HPDE6-E6E7 (cell line): ENCODE data around the gene UNC13C.
"Not testable (repeated sequence)": the region's sequence is repeated elsewhere in the genome, so short reads cannot be mapped to it uniquely, and the experiment has no call there.

Experiments used
- DNase-seq: peaks from one replicate; pipeline ENCODE4 v3.0.0; 2011; ENCODE audit warnings: missing footprints; ENCODE audit errors: extremely low spot score

The UNC13C gene

GRCh38 chr15:53978253-53978906 is at the start of gene UNC13C:
TSS of gene UNC13C (plus strand) at chr15:53978441. CDS start at chr15:54012904, 34,463 bp downstream.
- DNase-seq = no peak

GRCh38 chr15:53936137-53936536 is 42.1 kb upstream of the UNC13C start:
- no peak for DNase-seq

GRCh38 chr15:53937632-53938031 is 40.6 kb upstream of the UNC13C start:
- not testable (repeated sequence) for DNase-seq

DNA sequence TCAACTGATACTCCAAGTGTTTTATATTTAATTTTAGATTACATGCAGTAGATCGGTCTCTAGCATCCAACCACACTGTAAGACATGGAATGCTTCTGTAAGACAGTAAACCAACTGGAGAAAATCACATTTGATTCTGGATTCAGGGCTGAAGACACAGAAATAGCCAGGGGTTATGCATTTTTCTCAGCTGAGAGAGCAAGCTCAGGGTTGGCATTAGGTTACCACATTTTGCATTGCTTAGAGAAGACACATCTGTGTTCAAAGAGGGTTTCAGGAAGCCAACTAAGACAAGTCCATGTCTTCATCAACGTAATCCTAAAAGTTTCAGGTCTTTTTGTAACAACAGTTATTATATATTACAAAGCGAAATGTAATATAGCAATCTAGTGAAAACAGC is 27.7 kb upstream of the UNC13C start:
- no peak for DNase-seq

GRCh38 chr15:53955396-53955795 is 22.8 kb upstream of the UNC13C start:
- no peak for DNase-seq

DNA sequence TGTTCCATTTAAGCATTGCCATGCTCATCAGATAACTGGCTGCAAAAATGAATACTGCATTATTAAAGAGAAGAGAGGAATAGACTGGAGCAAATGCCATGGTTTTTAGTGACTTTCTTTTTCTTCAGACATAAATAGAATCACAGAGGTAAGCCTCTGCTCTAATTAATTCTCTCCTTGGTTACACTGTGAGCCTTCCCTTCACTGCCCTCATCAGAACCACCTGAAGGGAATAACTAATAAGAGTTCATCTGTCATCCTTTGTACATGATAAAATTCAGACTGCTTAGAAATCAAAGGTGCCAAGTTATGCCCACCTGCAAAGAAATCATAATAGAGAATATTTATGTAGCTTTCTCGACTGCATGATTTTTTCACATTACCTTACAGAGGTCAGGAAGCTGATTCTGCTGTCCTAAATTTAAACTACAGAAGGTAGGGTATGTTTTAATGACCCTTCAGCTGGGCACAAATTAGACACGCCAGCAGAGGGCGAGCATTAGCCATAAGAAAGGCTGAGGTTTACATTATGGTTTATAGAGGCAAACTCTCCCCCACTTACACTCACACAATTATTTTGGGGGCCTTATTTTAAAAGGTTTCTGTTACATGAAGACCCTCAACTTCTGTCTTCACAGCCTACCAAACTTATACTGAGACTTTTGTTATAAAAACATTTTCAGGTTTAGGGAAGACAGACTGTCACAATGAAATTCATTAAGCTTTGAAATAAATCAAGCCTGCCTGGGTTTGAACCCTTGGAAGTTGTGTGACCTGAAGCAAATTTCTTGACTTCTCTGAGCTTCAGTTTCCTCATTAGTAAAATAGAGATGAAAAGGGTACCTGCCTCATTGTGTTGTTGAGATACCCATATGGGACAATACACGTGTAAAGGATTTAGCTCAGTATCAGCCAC is 15.3 kb upstream of the UNC13C start:
- no peak for DNase-seq

GRCh38 chr15:53963801-53964200 is 14.4 kb upstream of the UNC13C start:
- DNase-seq = no peak

DNA sequence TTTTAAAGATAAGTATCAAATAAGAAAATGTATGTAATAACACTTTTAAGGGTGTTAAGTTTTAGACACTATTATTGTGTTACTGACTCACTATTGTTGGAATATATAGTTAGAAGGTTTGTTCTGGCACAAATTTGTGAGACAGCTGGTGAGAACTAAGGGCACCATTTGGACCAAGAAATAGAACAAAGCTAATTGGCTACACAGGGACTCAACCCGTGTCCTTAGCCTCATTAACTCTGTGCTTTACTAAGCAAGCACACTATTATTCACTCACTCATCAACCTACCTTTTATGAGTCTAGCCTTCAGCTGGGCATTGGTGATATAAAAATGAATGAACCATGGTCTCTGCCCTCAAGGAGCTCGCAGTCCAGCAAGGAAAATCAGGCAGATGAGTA is 4.1 kb upstream of the UNC13C start:
- DNase-seq = no peak

DNA sequence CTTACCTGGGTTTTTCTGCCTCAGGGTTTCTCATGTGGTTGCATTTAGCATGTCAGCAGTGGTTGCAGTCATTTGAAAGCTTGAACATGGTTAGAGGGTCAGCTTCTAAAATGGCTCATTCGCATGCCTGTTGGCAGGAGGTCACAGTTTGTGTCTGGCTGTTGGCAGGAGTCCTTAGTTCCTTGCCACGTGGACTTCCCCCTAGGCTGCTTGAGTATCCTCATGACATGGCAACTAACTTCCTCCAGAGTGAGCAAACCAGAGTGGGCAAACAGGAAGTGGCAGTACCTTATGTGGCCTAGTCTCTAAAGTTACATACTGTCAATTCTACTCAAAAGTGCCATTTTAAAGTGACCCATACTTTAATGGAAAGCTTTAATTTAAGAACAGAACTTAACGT is 3.4 kb upstream of the UNC13C start:
- DNase-seq = no peak

DNA sequence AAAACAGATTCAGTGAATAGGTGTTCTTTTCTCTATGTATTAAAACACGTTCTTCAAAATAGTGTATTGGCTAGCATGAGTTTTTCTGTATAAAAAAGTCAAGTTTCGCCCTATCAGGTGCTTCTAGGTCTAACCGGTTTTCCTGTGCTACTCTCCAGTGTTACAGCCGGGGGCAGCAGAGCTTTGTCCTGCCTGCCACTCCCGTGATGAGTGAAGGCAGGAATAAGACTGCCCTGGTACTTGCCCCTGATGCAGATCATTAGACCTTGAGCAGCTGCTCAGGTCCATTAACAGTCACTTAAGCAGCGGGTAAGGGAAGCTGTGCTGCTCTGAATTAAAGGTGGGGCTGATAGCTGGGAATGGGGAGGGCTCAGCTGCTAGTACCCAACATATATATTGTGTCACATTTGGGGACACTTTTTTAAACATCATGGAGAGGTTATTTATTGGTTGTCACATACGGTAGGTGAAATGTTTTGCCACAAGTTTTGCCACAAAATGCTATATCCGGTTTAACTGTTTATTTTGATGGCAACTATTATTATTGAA is 1.3 kb upstream of the UNC13C start:
- no peak for DNase-seq

- no peak for DNase-seq
These were observed 979 bp downstream of the UNC13C start for GRCh38 chr15:53979051-53979788.

GRCh38 chr15:53980021-53980420 is 1.8 kb downstream of the UNC13C start:
- no peak for DNase-seq

- DNase-seq = no peak
These were observed 3.9 kb downstream of the UNC13C start for GRCh38 chr15:53982071-53982680.

GRCh38 chr15:53982876-53983275 is 4.6 kb downstream of the UNC13C start:
- no peak for DNase-seq

DNA sequence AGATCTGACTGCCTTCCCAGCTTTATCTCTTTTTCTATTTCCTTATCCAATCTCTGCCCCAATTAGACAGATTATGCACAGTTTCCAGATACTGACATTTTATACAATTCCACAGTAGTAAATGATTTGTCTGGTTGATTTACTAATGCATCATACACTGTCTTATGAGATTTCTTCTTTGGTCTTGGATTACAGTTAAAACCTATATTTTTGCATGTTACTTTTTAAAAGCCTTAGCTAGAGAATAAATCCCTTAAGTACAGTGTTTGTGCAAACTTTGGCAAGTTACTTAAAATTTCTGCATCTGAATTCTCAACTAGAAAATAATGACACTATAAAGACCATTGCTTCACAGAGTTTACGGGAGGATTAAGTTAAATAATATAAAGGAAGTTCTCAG is 6.0 kb downstream of the UNC13C start:
- no peak for DNase-seq

DNA sequence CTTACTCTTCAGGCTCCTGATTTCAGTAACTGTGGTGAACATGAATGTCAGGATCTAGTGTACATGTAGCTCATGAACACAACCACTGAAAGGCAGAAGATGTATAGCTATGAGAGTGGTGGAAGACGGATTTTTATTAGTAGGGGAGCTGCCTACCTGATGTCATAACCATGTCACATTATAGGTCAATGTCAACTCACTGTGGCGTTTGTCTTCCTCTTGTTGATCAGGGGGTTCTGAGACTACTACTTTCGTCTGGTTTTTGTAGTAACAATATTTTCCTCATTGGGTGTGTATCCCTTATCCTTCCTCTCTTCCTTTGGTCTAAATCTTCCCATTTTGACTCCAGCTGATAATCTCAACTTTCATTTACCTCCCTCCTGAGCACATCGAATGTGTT is 7.3 kb downstream of the UNC13C start:
- no peak for DNase-seq

GRCh38 chr15:53987480-53987879 is 9.2 kb downstream of the UNC13C start:
- no peak for DNase-seq

DNA sequence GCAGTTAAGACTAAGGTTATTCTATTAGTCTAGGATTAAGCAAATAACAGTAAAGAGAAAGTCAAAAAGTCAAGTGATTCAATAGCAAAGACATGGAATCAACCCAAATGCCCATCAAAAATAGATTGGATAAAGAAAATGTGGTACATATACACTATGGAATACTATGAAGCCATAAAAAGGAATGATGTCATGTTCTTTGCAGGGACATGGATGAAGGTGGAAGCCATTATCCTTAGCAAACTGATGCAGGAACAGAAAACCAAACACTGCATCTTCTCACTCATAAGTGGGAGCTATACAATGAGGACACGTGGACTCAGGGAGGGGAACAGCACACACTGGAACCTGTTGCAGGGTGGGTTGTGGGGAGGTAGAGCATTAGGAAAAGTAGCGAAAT is 29.0 kb downstream of the UNC13C start:
- no peak for DNase-seq

GRCh38 chr15:54011656-54012055 is 33.4 kb downstream of the UNC13C start:
- no peak for DNase-seq

- no peak for DNase-seq
These were observed 35.9 kb downstream of the UNC13C start for GRCh38 chr15:54014067-54014655.

DNA sequence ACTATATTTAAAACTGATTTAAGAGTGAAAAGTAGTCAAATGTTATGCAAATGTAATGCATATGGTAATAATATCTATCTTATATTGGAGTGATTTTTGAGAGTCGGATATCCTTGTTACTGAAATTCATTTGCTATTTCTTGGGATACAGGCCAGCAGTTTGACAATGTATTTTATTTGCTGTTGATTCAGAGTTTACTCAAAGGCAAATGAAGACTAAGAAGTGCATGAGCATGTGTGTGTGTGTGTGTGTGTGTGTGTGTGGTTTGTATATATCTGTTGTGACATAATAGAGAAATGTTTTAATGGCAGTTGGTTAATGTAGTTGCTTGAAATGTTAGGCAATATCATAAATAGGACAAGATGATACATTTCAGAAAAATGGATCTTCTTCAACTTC is 39.0 kb downstream of the UNC13C start:
- no peak for DNase-seq
